ENCODE measurements around the gene ESYT1. TPM values are rescaled to one million over a fixed set of nuclear protein-coding genes. Genes with fewer than 3 reads are reported as not detected.

Gene ESYT1
- total and polyA plus RNA-seq, 9 of the 15 experiments (the other 6 are each of a cell fraction or from before 2014, with no cell fraction given): 132 to 420 (median 164) TPM

DNA sequence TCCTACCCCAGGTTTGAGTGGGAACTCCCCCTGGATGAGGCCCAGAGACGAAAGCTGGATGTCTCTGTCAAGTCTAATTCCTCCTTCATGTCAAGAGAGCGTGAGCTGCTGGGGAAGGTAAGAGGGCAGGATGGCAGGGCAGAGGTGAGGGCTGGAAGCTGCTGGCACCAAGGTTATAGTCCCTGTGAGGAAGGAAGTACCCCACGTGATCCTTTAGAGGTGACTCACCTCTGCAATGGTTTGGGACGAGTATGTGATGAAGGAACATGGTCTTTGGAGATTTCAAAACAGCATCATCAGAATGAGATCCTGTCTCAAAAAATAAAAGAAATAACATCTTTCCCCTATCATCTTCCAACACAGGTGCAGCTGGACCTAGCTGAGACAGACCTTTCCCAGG lies 15.2 kb downstream of the ESYT1 start:
- intact Hi-C loops (cut with micrococcal nuclease): no loop called here
- CTCF ChIA-PET (ENCODE audit: low intra/inter-chr PET ratio): no interaction called here
- no peak for DNase-seq (ENCODE audit: extremely low read depth in 1 of 4, low spot score in 3 of 4)
- Histone ChIP-seq H3K79me2 (ENCODE audit: control insufficient read depth, insufficient read depth, low read length) (no peaks in the 10 kb centered on the region), H3K9me1 (ENCODE audit: control insufficient read depth, insufficient read depth, low read length) (no peaks in the 10 kb centered on the region), H3K4me2 (ENCODE audit: insufficient read depth, low read length) (no peak overlapping the region), H4K20me1 (replicated peaks; ENCODE audit: control insufficient read depth, insufficient read depth, low read length) (0 out of 2 replicates have a peak, but pooled peaks cover 3% of the 10 kb centered on the region), H3K4me1 (replicated peaks in 1 of 2; ENCODE audit: control insufficient read depth in 2 of 2, insufficient read depth in 2 of 2, low read length in 2 of 2) (peaks cover 2 to 4% of the 10 kb centered on the region in 2 experiments; a peak in 2 of 5 replicates), H3K9me3 (replicated peaks; ENCODE audit: control insufficient read depth, insufficient read depth, low read depth, low read length) (no peaks in the 10 kb centered on the region), H2AFZ (ENCODE audit: low read depth, low read length) (no peak overlapping the region), H3K27me3 (ENCODE audit: control insufficient read depth in 2 of 2, insufficient read depth in 2 of 2, low read length in 2 of 2) (no peaks in the 10 kb centered on the region), H3K36me3 (ENCODE audit: control insufficient read depth, insufficient read depth, low read length) (peaks cover 67% of the 10 kb centered on the region), H3K4me3 (no peak overlapping the region), H3K27ac (ENCODE audit: extremely low read depth, low read depth, low read length) (no peak overlapping the region), H3K9ac (ENCODE audit: insufficient read depth in 1 of 2, low read depth in 2 of 2, low read length in 2 of 2) (no peak overlapping the region)
- POLR2A ChIA-PET: interaction anchor here (0.8 to 1.4 kb wide), 5 partner anchors 8 to 25 kb away, joined by 3 to 4 read pairs (median 3); partner anchors contain the start of gene ZC3H10
- no peak for ATAC-seq
- FAIRE-seq: no peak
- no TSS peak for BruUV-seq (replicated peaks)
- in situ Hi-C loops (cut with MboI): no loop called here
- TF ChIP-seq, protein P1, sequence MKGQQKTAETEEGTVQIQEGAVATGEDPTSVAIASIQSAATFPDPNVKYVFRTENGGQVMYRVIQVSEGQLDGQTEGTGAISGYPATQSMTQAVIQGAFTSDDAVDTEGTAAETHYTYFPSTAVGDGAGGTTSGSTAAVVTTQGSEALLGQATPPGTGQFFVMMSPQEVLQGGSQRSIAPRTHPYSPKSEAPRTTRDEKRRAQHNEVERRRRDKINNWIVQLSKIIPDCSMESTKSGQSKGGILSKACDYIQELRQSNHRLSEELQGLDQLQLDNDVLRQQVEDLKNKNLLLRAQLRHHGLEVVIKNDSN (CRISPR knock-in tag; IDR thresholded peaks at IDR 0.05): peak; percentile 41; the same call in 1 of the 2 replicates
- TF ChIP-seq SMAD1 (IDR thresholded peaks at IDR 0.05; ENCODE audit: low read depth, low read length, partially characterized antibody) (no peak), FOSL1 (tag; conservative IDR thresholded peaks at IDR 0.05) (peak; percentile 35; the same call in 1 of the 2 replicates), XRCC3 (IDR thresholded peaks at IDR 0.05) (no peak), ARNT (IDR thresholded peaks at IDR 0.05) (no peak)
- 83% methylated on average over 4 of the region's 4 CpGs for WGBS (ENCODE audit: insufficient coverage, low coverage, missing lambda C conversion rate)

DNA sequence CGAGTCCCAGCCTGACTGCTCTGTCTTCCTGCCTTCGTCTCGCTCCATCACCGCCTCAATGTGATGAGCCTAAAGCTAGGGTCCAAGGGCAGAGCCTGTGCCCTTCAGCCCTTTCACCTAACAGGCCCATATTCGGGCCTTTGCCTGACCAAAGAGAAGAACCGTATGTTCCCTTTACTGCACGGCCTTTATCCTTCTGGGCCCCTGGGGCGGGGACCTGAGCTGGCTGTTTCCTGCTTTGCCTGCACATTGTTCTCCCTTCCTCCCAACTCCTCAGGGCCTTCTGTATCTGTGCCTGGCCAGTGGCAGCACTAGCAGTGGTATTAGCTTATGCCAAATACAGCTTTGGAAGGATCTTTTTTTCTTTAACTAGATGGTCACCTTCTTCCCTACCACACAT lies 15.8 kb downstream of the ESYT1 start:
- no peaks in the 10 kb centered on the region for H3K79me2 ChIP-seq (ENCODE audit: control insufficient read depth, insufficient read depth, low read length)
- no peak overlapping the region for H2AFZ ChIP-seq (ENCODE audit: low read depth, low read length)
- in situ Hi-C loops (cut with MboI): no loop called here
- FAIRE-seq: no peak
- no peaks in the 10 kb centered on the region for H3K9me1 ChIP-seq (ENCODE audit: control insufficient read depth, insufficient read depth, low read length)
- WGBS (ENCODE audit: insufficient coverage, low coverage, missing lambda C conversion rate): 90% methylated on average over 8 of the region's 8 CpGs
- no peak overlapping the region for H3K4me2 ChIP-seq (ENCODE audit: insufficient read depth, low read length)
- POLR2A ChIA-PET: interaction anchor here (0.8 to 1.7 kb wide), 9 partner anchors 8 to 284 kb away, joined by 3 to 7 read pairs (median 3); partner anchors contain the start of gene ZC3H10
- no peak for ATAC-seq
- H3K9me3 ChIP-seq (replicated peaks; ENCODE audit: control insufficient read depth, insufficient read depth, low read depth, low read length): no peaks in the 10 kb centered on the region
- no peak overlapping the region for H3K9ac ChIP-seq (ENCODE audit: insufficient read depth in 1 of 2, low read depth in 2 of 2, low read length in 2 of 2)
- no TSS peak for BruUV-seq (replicated peaks)
- H3K36me3 ChIP-seq (ENCODE audit: control insufficient read depth, insufficient read depth, low read length): peaks cover 61% of the 10 kb centered on the region
- TF ChIP-seq RBFOX2 (IDR thresholded peaks at IDR 0.05; ENCODE audit: low read depth, low read length): peak; percentile 40
- no peak for TF ChIP-seq HOXB6 (CRISPR knock-in tag; IDR thresholded peaks at IDR 0.05; ENCODE audit: borderline replicate concordance)
- 0 out of 2 replicates have a peak, but pooled peaks have one; percentile 12 for TF ChIP-seq POLR2G (IDR thresholded peaks at IDR 0.05; ENCODE audit: low read depth, low read length)
- intact Hi-C loops (cut with micrococcal nuclease): no loop called here
- no peak overlapping the region for H3K4me3 ChIP-seq
- H3K4me1 ChIP-seq (replicated peaks in 1 of 2; ENCODE audit: control insufficient read depth in 2 of 2, insufficient read depth in 2 of 2, low read length in 2 of 2): peaks cover 2 to 4% of the 10 kb centered on the region in 2 experiments; a peak in 2 of 5 replicates
- CTCF ChIA-PET (ENCODE audit: low intra/inter-chr PET ratio): no interaction called here
- DNase-seq (ENCODE audit: extremely low read depth in 1 of 4, low spot score in 3 of 4): no peak
- H3K27me3 ChIP-seq (ENCODE audit: control insufficient read depth in 2 of 2, insufficient read depth in 2 of 2, low read length in 2 of 2): no peaks in the 10 kb centered on the region
- 0 out of 2 replicates have a peak, but pooled peaks cover 3% of the 10 kb centered on the region for H4K20me1 ChIP-seq (replicated peaks; ENCODE audit: control insufficient read depth, insufficient read depth, low read length)
- H3K27ac ChIP-seq (ENCODE audit: extremely low read depth, low read depth, low read length): no peak overlapping the region

All from K562 (cell line).